Small intestine (tissue), 7 donors: ENCODE results near the gene RBM10. TPM values are rescaled to one million over a fixed set of nuclear protein-coding genes. Genes with fewer than 3 reads are reported as not detected.

Source experiments
- DNase-seq, 2 donors: peaks; one replicate each; pipeline versions ENCODE4 v3.0.0 to v3.0.0-alpha.2; 2013
- FAIRE-seq: peaks from 2 replicates; lab custom pipeline; 2012; peaks lifted over from hg19 to GRCh38; lab: Jason Lieb, UNC
- H3K27ac ChIP-seq, 3 donors: one replicate each; pipeline ENCODE4 v1.5.1; 2013; ENCODE audit warnings: low read length in 2 of 3, mild to moderate bottlenecking in 2 of 3, control low read depth in 1 of 3, inconsistent platforms in 1 of 3, low read depth in 1 of 3, moderate library complexity in 1 of 3
- H3K27me3 ChIP-seq, 3 donors: one replicate each; pipeline ENCODE4 v1.6.1; 2013; ENCODE audit warnings: low read length in 3 of 3, inconsistent platforms in 1 of 3; ENCODE audit not compliant: control insufficient read depth in 3 of 3, insufficient read depth in 3 of 3
- H3K36me3 ChIP-seq, 3 donors: one replicate each; pipeline ENCODE4 v1.6.1; 2013; ENCODE audit warnings: low read length in 3 of 3, inconsistent platforms in 1 of 3, low read depth in 1 of 3, mild to moderate bottlenecking in 1 of 3, moderate library complexity in 1 of 3; ENCODE audit not compliant: control insufficient read depth in 3 of 3, insufficient read depth in 2 of 3
- H3K4me1 ChIP-seq, 3 donors: one replicate each; pipeline ENCODE4 v1.6.1; 2013; ENCODE audit warnings: low read length in 2 of 3, inconsistent platforms in 1 of 3, low read depth in 1 of 3, mild to moderate bottlenecking in 1 of 3, moderate library complexity in 1 of 3; ENCODE audit not compliant: control insufficient read depth in 3 of 3, insufficient read depth in 2 of 3
- H3K4me3 ChIP-seq, 3 donors: one replicate each; pipeline ENCODE4 v1.5.1; 2013; ENCODE audit warnings: low read length in 3 of 3, control low read depth in 1 of 3, inconsistent platforms in 1 of 3, low read depth in 1 of 3, mild to moderate bottlenecking in 1 of 3, moderate library complexity in 1 of 3
- H3K9me3 ChIP-seq, 2 donors: one replicate each; pipeline ENCODE4 v1.6.1; 2013; ENCODE audit warnings: low read depth in 1 of 2, low read length in 1 of 2; ENCODE audit not compliant: control insufficient read depth in 2 of 2, insufficient read depth in 1 of 2
- WGBS, 3 donors: extraction: QIAGEN DNeasy Blood & Tissue Kit; methylation state at CpG; one replicate each; pipeline ENCODE4 v1.1.7; 2013; 5-methylcytosine and 5-hydroxymethylcytosine counted together
- polyA plus RNA-seq, 4 donors: library from polyadenylated mRNA; stranded (reverse) in 3 of 4; unstranded in 1 of 4; fragments of 200-250 nt in 3 of 4; fragments of 120-200 nt in 1 of 4; gene quantifications; one replicate each; pipeline versions ENCODE4 v1.2.1 to v1.2.3, GENCODE V29; 2013
- donor health status: healthy with polysubstance abuse.
- donor health status: control.
- donor health status: control.
- donor health status: Bipolar disorder and iron deficiency.
- donor health status: healthy.

The RBM10 gene
- polyA plus RNA-seq, 4 donors: 27.8 to 41.2 (median 35.7) TPM

DNA sequence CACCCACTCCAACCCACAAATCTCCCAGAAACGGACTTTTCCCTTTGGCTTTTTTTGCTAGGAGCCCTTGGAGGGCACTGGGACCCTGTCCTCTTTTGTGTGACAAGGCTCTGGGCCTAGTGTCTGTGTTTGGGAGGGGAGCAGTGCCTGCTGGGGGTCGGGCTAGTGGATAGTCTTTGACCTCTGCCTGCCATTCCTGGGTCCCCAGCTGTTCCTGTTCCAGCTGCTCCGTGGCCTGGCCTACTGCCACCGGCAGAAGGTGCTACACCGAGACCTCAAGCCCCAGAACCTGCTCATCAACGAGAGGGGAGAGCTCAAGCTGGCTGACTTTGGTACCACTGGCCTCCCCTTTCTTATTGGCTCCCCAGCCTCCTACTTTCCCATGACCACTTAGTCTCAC, 81.0 kb downstream of the RBM10 start:
- H3K4me1 ChIP-seq: peaks cover 0 to 4% (median 0%) of the 10 kb centered on the region in 3 donors
- no peaks in the 10 kb centered on the region for H3K27me3 ChIP-seq
- no peak overlapping the region for H3K4me3 ChIP-seq
- H3K27ac ChIP-seq: no peak overlapping the region
- DNase-seq (no peak), FAIRE-seq (no peak)
- no peaks in the 10 kb centered on the region for H3K9me3 ChIP-seq
- WGBS, 3 donors: 83 to 90% (median 87%) methylated on average over 4 to 6 of the region's 6 CpGs
- peaks cover 8 to 69% (median 17%) of the 10 kb centered on the region in 3 donors for H3K36me3 ChIP-seq

DNA sequence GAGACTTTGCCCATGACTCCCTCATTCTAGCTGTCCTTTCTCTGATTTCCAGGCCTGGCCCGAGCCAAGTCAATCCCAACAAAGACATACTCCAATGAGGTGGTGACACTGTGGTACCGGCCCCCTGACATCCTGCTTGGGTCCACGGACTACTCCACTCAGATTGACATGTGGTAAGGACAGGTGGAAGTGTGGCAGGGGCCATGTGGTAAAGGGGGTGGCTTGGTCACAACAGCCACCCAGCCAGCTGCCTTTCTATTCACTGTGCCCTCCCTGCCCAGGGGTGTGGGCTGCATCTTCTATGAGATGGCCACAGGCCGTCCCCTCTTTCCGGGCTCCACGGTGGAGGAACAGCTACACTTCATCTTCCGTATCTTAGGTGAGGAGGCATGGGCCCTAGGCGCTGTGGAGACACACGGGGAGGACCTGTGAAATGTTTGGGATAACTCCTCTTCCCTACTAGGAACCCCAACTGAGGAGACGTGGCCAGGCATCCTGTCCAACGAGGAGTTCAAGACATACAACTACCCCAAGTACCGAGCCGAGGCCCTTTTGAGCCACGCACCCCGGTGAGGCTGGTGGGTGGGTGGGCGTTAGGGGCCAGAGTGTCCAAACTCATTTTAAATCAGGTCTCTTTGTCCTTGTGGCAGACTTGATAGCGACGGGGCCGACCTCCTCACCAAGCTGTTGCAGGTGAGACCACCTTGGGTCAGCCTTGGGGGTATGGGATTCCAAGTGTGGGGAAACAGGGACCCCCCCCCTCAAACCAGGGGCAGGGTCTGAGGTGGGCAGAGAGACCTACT, 81.7 kb downstream of the RBM10 start:
- H3K27ac ChIP-seq: no peak overlapping the region
- WGBS, 3 donors: 92 to 93% (median 93%) methylated on average over 19 of the region's 19 CpGs
- H3K4me3 ChIP-seq: no peak overlapping the region
- H3K27me3 ChIP-seq: no peaks in the 10 kb centered on the region
- H3K4me1 ChIP-seq: no peaks in the 10 kb centered on the region
- no peaks in the 10 kb centered on the region for H3K9me3 ChIP-seq
- H3K36me3 ChIP-seq: peaks cover 8 to 64% (median 17%) of the 10 kb centered on the region in 3 donors
- FAIRE-seq (no peak), DNase-seq (no peak)

DNA sequence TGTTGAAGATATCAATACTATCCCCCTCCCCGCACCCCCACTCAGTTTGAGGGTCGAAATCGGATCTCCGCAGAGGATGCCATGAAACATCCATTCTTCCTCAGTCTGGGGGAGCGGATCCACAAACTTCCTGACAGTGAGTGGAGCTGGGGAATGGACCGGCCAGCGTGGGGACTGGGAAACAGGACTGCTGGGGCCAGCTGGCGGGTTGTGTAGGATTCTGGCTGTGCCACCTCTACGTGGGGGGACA, 82.2 kb downstream of the RBM10 start:
- 90 to 97% (median 95%) methylated on average over 9 of the region's 9 CpGs for WGBS, 3 donors
- no peak overlapping the region for H3K4me3 ChIP-seq
- H3K9me3 ChIP-seq: no peaks in the 10 kb centered on the region
- peaks cover 0 to under 1% (median 0%) of the 10 kb centered on the region in 3 donors for H3K4me1 ChIP-seq
- H3K27ac ChIP-seq: no peak overlapping the region
- no peak for DNase-seq
- no peak for FAIRE-seq
- peaks cover 8 to 61% (median 17%) of the 10 kb centered on the region in 3 donors for H3K36me3 ChIP-seq
- no peaks in the 10 kb centered on the region for H3K27me3 ChIP-seq

DNA sequence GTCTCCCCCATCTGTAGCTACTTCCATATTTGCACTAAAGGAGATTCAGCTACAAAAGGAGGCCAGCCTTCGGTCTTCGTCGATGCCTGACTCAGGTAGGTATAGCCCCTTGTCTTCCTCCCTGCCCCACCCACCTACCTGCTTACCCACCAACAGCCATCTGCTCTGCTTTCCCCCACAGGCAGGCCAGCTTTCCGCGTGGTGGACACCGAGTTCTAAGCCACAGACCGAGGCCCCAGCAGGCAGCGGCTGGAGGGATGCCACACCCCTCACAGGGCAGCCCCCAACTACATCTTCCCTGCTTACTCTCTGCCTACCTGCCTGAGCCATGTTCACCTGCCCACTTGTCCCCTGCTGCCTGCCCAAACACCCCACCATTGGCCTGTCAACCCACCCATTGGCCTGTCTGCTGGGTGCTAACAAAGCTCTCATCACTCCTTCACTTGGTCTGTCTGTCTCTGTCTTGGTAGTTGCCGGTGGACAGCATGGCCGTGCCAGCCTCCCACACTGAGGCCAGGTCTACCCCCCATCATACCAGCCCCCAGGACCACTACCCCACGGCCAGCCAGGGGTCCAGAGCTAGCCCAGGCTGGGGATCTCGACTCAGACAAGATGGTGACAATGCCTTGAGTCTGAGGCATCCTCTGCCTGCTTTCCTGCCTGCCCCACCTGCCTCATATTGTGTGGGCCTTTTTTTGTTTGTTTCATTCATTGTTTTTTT, 83.7 kb downstream of the RBM10 start:
- no peaks in the 10 kb centered on the region for H3K27me3 ChIP-seq
- 92 to 95% (median 95%) methylated on average over 12 of the region's 12 CpGs for WGBS, 3 donors
- H3K36me3 ChIP-seq: peaks cover 8 to 51% (median 17%) of the 10 kb centered on the region in 3 donors
- H3K27ac ChIP-seq: no peak overlapping the region
- no peak overlapping the region for H3K4me3 ChIP-seq
- no peak for DNase-seq
- peaks cover 0 to 5% (median 0%) of the 10 kb centered on the region in 3 donors for H3K4me1 ChIP-seq
- H3K9me3 ChIP-seq: no peaks in the 10 kb centered on the region
- FAIRE-seq: no peak

DNA sequence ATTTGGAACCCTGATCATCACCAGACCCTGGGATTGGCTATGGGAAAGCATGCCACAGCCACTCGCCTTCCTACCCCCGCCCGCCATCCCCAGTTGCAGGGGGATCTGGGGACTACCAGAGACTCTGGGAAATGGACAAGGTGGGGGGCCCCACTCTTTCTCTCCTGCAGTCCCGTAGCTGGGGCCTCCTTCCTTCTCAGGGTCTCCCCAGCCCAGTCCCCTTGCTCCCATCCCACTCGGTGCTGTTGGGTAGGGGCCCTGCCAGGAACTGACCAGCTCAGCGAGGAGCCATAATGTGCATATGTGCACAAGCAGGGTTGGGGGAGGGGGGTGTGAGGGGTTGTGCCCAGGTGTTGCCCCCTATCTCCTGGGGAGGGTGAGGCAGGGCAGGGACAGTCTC, 84.4 kb downstream of the RBM10 start:
- no peaks in the 10 kb centered on the region for H3K27me3 ChIP-seq
- 92 to 97% (median 93%) methylated on average over 5 to 6 of the region's 6 CpGs for WGBS, 3 donors
- no peak overlapping the region for H3K4me3 ChIP-seq
- no peak for DNase-seq
- peaks cover 0 to 5% (median 0%) of the 10 kb centered on the region in 3 donors for H3K4me1 ChIP-seq
- H3K36me3 ChIP-seq: peaks cover 6 to 44% (median 13%) of the 10 kb centered on the region in 3 donors
- no peaks in the 10 kb centered on the region for H3K9me3 ChIP-seq
- no peak for FAIRE-seq
- H3K27ac ChIP-seq: no peak overlapping the region

DNA sequence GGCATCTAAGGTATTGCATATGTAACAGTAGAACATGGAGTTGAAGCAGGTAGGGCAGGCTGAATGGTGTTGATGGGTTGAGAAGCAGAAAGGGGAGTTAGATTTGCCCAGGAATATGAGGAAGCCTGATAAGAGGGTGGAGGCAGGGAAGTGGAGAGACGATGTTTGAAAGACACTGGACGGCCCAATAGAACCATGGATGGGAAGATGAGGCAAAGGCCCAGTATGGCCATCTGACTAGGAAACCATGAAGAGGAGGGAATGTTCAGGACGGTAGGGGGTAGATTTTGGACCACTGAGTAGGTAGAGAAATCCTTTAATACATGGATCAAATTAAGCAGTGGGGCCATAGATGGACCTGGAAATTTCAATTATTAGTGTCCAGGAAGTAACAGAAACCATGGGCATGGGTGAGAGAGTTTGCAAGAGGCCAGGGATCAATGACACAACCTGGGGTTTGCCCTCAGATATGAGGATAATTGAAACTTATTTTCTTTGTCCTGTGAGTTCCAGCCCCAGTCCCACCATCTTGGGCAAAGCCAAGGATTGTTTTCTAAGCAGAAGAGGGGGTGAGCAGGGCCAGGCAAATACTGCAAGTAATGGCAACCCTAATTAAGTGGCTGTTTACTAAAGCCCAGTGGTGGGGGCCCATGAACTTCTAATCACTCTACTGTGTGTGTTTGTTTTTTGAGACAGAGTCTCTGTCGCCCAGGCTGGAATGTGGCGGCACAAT, 85.3 kb downstream of the RBM10 start:
- WGBS, 3 donors: 68 to 85% (median 84%) methylated on average over 5 of the region's 5 CpGs
- H3K4me3 ChIP-seq: no peak overlapping the region
- no peaks in the 10 kb centered on the region for H3K9me3 ChIP-seq
- no peak for FAIRE-seq
- H3K27ac ChIP-seq: no peak overlapping the region
- no peaks in the 10 kb centered on the region for H3K27me3 ChIP-seq
- no peak for DNase-seq
- H3K4me1 ChIP-seq: peaks cover 0 to 5% (median 0%) of the 10 kb centered on the region in 3 donors
- peaks cover 6 to 37% (median 10%) of the 10 kb centered on the region in 3 donors for H3K36me3 ChIP-seq

DNA sequence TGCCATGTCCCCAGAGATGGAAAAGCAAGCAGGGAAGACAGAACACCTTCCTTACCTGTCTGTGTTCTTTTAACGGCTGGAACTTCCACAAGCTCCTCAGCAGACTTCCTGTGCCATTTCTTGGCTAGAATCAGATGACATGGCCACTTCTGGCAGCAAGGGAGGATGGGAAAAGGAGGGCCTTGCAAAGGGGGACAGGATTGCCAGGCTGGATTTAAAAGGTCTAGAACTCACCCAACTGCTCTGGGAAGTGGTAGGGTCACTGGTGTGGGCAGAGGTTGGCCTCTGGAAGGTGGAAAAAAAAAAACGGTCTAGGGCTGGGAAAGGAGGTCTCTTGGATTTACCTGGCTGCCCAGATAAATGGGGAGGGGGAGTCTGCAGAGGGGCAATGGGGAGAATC, 86.1 kb downstream of the RBM10 start:
- FAIRE-seq (no peak), DNase-seq (no peak)
- 70 to 80% (median 71%) methylated on average over 2 of the region's 2 CpGs for WGBS, 3 donors
- Histone ChIP-seq H3K4me1 (peaks cover 0 to 5% (median 0%) of the 10 kb centered on the region in 3 donors), H3K36me3 (peaks cover 2 to 29% (median 3%) of the 10 kb centered on the region in 3 donors), H3K27ac (no peak overlapping the region), H3K27me3 (no peaks in the 10 kb centered on the region), H3K9me3 (no peaks in the 10 kb centered on the region), H3K4me3 (no peak overlapping the region)

DNA sequence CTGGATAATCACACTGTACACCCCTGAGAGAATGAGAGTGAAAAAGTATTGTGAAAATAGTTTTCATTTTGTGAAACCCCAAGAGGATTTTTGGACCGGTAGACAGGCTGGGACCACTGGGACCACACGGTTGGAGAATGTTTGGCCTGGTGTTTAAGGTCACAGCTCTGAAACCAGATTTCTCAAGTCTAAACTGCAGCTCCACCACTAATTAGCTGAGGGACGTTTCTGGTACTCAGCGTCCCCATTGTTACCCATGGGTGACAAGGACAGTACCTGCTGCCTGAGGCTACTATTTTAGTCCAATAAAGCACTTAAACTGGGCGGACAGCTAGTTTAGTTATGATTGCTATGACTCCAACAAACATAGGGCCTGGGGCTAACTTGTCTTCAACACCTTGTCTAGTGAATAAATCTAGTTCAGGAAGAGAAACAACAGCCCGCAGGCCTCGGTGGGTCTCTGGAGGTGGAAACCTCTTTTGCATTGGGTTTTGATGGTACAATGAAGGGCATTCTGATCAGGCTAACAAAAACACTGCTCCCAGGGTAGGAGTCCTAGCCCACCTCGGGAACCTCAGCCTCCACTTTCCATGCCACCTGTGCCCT, 87.3 kb downstream of the RBM10 start:
- 55 to 68% (median 63%) methylated on average over 8 of the region's 8 CpGs for WGBS, 3 donors
- Histone ChIP-seq H3K9me3 (no peaks in the 10 kb centered on the region), H3K27me3 (no peaks in the 10 kb centered on the region), H3K4me1 (peaks cover 0 to 5% (median 0%) of the 10 kb centered on the region in 3 donors), H3K36me3 (peaks cover 0 to 17% (median 3%) of the 10 kb centered on the region in 3 donors), H3K27ac (peak overlapping the region; percentile 90 to 100 (median 97)), H3K4me3 (peak overlapping the region; percentile 55 to 91 (median 57))
- no peak for DNase-seq
- FAIRE-seq: no peak
